Osteoblast (primary cell): ENCODE results near the gene RAD51B. TPM values are rescaled to one million over a fixed set of nuclear protein-coding genes. Genes with fewer than 3 reads are reported as not detected.
A peak's percentile ranks its signal among the peaks of the same experiment; 100 is the strongest.

Experiments used
- DNase-seq: peaks from one replicate; pipeline ENCODE4 v3.0.0; 2011; ENCODE audit warnings: low spot score, mixed read lengths; ENCODE audit not compliant: insufficient read length; ENCODE audit errors: missing footprints
- H2AFZ ChIP-seq: 2 replicates; pipeline ENCODE4 v1.6.0; 2011; ENCODE audit warnings: mild to moderate bottlenecking, low read length
- H3K27ac ChIP-seq: 2 replicates; pipeline ENCODE4 v1.5.1; 2011; ENCODE audit warnings: mild to moderate bottlenecking, low read depth, low read length, moderate library complexity
- H3K27me3 ChIP-seq: 2 replicates; pipeline ENCODE4 v1.6.0; 2012; ENCODE audit warnings: mild to moderate bottlenecking, control low read depth, inconsistent platforms, low read length, moderate library complexity; ENCODE audit not compliant: insufficient read depth
- H3K36me3 ChIP-seq: 2 replicates; pipeline ENCODE4 v1.5.1; 2011; ENCODE audit warnings: mild to moderate bottlenecking, low read length, control low read depth, moderate library complexity; ENCODE audit not compliant: insufficient read depth
- H3K4me1 ChIP-seq: 2 replicates; pipeline ENCODE4 v1.5.1; 2011; ENCODE audit warnings: mild to moderate bottlenecking, low read length, control low read depth, moderate library complexity; ENCODE audit not compliant: insufficient read depth
- H3K4me2 ChIP-seq: 2 replicates; pipeline ENCODE4 v1.6.0; 2011; ENCODE audit warnings: mild to moderate bottlenecking, low read length; ENCODE audit not compliant: insufficient read depth
- H3K4me3 ChIP-seq: fragments of 200-600 bp; sonication (generic); 3 replicates; pipeline ENCODE4 v1.5.1; 2012; ENCODE audit warnings: mild to moderate bottlenecking, low read length, inconsistent platforms; ENCODE audit not compliant: insufficient read depth
- H3K79me2 ChIP-seq: 2 replicates; pipeline ENCODE4 v1.6.0; 2012; ENCODE audit warnings: mild to moderate bottlenecking, low read length, control low read depth, inconsistent platforms; ENCODE audit not compliant: insufficient read depth
- H3K9me3 ChIP-seq: 2 replicates; pipeline ENCODE4 v1.5.1; 2011; ENCODE audit warnings: low read depth, low read length, control low read depth
- H4K20me1 ChIP-seq: 2 replicates; pipeline ENCODE4 v1.6.0; 2012; ENCODE audit warnings: mild to moderate bottlenecking, low read length, control low read depth; ENCODE audit not compliant: insufficient read depth
- total RNA-seq: library from RNA; depleted of rRNA; stranded (reverse); fragments of >200 nt; gene quantifications from 2 replicates; pipeline ENCODE4 v1.2.3, GENCODE V29; 2012
- TF ChIP-seq, protein P1 (sequence below): IDR thresholded peaks from 2 replicates; pipeline ENCODE4 v1.5.1; 2011; ENCODE audit warnings: mild to moderate bottlenecking, low read depth, low read length, moderate library complexity; ENCODE audit errors: extremely low read depth

The RAD51B gene
- total RNA-seq, 1 donor: 13.8 TPM

DNA sequence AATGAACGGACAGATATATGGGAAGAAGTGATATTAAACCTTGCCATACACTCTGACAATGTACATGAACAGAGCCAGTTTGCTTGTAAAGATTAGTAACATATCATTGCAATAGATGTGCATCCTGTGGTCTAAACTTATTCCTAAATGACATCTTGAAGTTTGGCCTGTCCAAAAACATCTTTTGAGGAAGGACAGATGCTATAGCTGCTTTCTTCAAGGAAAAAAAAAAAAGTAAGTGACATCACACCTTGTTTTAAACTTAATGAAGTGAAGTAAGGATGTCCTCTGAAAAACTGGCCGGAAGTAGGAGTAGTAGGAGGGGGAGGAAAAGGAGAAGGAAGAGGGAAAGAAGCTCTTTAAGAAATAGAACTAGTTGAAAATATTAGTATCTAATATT, 132.8 kb downstream of the RAD51B start:
- Histone ChIP-seq H3K36me3 (no peaks in the 10 kb centered on the region), H3K4me2 (no peak overlapping the region), H3K4me3 (no peak overlapping the region), H3K79me2 (no peaks in the 10 kb centered on the region), H3K4me1 (no peaks in the 10 kb centered on the region), H2AFZ (no peak overlapping the region), H3K27ac (no peak overlapping the region), H4K20me1 (no peaks in the 10 kb centered on the region), H3K27me3 (no peaks in the 10 kb centered on the region), H3K9me3 (peaks cover 2% of the 10 kb centered on the region)
- TF ChIP-seq, protein P1, sequence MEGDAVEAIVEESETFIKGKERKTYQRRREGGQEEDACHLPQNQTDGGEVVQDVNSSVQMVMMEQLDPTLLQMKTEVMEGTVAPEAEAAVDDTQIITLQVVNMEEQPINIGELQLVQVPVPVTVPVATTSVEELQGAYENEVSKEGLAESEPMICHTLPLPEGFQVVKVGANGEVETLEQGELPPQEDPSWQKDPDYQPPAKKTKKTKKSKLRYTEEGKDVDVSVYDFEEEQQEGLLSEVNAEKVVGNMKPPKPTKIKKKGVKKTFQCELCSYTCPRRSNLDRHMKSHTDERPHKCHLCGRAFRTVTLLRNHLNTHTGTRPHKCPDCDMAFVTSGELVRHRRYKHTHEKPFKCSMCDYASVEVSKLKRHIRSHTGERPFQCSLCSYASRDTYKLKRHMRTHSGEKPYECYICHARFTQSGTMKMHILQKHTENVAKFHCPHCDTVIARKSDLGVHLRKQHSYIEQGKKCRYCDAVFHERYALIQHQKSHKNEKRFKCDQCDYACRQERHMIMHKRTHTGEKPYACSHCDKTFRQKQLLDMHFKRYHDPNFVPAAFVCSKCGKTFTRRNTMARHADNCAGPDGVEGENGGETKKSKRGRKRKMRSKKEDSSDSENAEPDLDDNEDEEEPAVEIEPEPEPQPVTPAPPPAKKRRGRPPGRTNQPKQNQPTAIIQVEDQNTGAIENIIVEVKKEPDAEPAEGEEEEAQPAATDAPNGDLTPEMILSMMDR: no peak
- DNase-seq: no peak

DNA sequence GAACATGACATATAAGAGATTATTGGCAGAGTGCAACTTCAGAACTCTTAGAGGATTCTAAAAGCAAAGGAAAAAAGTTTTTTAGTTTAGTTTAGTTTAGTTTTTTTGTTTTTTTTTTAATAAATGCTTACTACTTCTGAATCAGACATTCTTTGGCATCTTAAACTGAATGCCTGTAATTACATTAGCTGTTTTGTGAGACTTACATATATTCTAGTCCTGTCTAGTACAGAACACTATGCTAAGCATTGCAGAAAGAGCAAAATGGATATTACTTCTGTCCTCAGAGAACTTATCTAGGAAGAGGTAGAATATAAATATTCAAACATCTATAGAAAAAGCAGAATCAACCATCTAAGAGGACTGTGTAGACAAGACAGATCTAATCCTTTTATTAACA, 133.2 kb downstream of the RAD51B start:
- no peaks in the 10 kb centered on the region for H3K27me3 ChIP-seq
- DNase-seq: peak; percentile 66
- H3K36me3 ChIP-seq: no peaks in the 10 kb centered on the region
- H3K4me2 ChIP-seq: no peak overlapping the region
- H2AFZ ChIP-seq: peak overlapping the region; percentile 10
- no peaks in the 10 kb centered on the region for H3K4me1 ChIP-seq
- TF ChIP-seq, protein P1: no peak
- H3K9me3 ChIP-seq: peaks cover 2% of the 10 kb centered on the region
- no peak overlapping the region for H3K27ac ChIP-seq
- H3K4me3 ChIP-seq: no peak overlapping the region
- no peaks in the 10 kb centered on the region for H3K79me2 ChIP-seq
- no peaks in the 10 kb centered on the region for H4K20me1 ChIP-seq

DNA sequence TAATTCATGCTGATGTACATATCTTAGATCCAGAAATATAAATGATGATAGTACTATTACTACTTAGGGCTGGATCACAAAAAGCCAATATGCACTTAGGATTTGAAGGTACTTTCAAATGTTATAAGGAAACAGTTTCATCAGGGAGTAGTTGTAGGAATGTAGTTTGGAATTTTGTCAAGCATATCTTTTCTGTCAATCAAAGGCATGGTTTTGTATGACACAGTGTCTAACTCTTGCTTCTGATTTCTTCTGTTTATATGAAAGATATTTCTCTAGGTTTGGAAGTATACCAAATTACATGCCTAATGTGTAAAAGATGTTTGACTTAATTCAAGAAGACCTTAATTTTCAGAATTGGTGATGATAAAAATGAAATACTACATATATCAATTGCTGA, 135.7 kb downstream of the RAD51B start:
- Histone ChIP-seq H3K27me3 (no peaks in the 10 kb centered on the region), H3K79me2 (no peaks in the 10 kb centered on the region), H3K36me3 (no peaks in the 10 kb centered on the region), H3K4me1 (no peaks in the 10 kb centered on the region), H3K4me2 (no peak overlapping the region), H3K4me3 (no peak overlapping the region), H3K9me3 (no peaks in the 10 kb centered on the region), H2AFZ (no peak overlapping the region), H4K20me1 (no peaks in the 10 kb centered on the region), H3K27ac (no peak overlapping the region)
- no peak for DNase-seq
- TF ChIP-seq, protein P1: no peak

DNA sequence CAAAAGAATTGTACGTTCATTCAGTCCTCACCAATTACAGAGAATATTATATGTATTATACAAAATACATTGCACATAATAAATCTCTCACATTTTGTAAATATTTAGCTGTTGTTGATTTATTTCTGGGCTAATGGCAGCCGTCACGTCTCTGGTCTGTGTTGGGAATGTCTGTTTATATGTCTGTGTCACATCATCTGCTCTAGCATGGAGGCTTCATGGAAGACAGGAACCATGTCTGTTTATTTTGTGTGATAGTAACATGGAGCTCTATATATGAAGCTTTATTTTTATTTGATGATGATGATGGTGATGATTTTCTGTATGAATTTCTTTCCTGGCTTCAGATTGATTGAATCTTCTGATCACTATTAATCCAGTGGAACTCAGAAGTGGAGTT, 138.4 kb downstream of the RAD51B start:
- Histone ChIP-seq H3K27ac (no peak overlapping the region), H3K79me2 (no peaks in the 10 kb centered on the region), H4K20me1 (no peaks in the 10 kb centered on the region), H3K4me3 (no peak overlapping the region), H3K4me1 (no peaks in the 10 kb centered on the region), H3K27me3 (no peaks in the 10 kb centered on the region), H3K9me3 (no peaks in the 10 kb centered on the region), H3K4me2 (no peak overlapping the region), H3K36me3 (no peaks in the 10 kb centered on the region), H2AFZ (no peak overlapping the region)
- TF ChIP-seq, protein P1: no peak
- no peak for DNase-seq
